ENCODE data around the gene FOXN3.

The FOXN3 gene

DNA sequence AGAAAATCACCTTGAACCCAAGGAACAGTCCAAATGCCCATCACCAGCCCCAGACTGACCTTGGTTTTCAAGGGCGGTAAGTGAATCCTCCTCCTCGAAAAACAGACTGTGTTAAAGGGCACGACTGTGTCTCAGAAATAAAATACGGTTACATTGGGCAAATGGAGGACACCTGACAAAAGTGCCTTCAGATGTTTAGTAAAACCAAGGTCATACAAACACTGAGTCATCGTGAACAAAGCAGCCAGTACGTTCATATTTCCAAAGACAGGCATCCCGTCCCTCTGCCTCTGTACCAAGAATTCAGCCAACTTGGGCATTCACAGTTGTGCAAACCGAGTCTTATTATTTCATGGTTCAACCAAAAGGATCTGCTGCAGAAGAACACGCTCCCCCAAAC is 25.9 kb downstream of the FOXN3 start:
- no peaks in the 10 kb centered on the region for H3K9me3 ChIP-seq
- DNase-seq = no peak
- no peak overlapping the region for H3K27ac ChIP-seq
- no peaks in the 10 kb centered on the region for H3K27me3 ChIP-seq
- intact Hi-C loops (cut with DNase I; ENCODE audit: low total_unique reads) = no loop called here
- no peaks in the 10 kb centered on the region for H3K36me3 ChIP-seq
- TF ChIP-seq, protein P1, sequence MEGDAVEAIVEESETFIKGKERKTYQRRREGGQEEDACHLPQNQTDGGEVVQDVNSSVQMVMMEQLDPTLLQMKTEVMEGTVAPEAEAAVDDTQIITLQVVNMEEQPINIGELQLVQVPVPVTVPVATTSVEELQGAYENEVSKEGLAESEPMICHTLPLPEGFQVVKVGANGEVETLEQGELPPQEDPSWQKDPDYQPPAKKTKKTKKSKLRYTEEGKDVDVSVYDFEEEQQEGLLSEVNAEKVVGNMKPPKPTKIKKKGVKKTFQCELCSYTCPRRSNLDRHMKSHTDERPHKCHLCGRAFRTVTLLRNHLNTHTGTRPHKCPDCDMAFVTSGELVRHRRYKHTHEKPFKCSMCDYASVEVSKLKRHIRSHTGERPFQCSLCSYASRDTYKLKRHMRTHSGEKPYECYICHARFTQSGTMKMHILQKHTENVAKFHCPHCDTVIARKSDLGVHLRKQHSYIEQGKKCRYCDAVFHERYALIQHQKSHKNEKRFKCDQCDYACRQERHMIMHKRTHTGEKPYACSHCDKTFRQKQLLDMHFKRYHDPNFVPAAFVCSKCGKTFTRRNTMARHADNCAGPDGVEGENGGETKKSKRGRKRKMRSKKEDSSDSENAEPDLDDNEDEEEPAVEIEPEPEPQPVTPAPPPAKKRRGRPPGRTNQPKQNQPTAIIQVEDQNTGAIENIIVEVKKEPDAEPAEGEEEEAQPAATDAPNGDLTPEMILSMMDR (IDR thresholded peaks at IDR 0.05) = no peak
- H3K4me3 ChIP-seq = no peak overlapping the region
- H3K4me1 ChIP-seq = peaks cover 0 to 76% (median 14%) of the 10 kb centered on the region in 4 donors

DNA sequence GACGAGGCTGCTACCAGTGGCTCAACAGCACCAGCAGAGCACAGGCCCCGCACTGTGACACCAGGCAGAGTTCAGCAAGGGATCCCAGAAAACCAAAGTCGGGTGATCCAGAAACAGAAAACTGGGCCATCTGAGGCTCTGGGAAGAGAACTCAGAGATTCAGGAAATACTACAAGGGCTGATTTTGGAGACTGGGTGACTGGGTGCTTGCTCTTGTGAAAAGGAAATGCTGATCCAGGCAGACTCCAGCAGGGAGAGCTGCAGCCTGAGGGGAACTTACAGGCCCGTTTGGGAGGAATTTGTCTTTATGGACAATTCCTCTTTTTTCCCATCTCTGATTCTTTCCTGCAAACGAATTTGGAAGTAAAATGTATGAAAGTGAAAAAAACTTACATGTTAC is 28.2 kb downstream of the FOXN3 start:
- H3K4me1 ChIP-seq = peaks cover 0 to 77% (median 21%) of the 10 kb centered on the region in 4 donors
- H3K36me3 ChIP-seq = no peaks in the 10 kb centered on the region
- intact Hi-C loops (cut with DNase I; ENCODE audit: low total_unique reads) = no loop called here
- H3K9me3 ChIP-seq = no peaks in the 10 kb centered on the region
- H3K27ac ChIP-seq = no peak overlapping the region
- no peak overlapping the region for H3K4me3 ChIP-seq
- H3K27me3 ChIP-seq = no peaks in the 10 kb centered on the region
- no peak for DNase-seq
- TF ChIP-seq, protein P1 (IDR thresholded peaks at IDR 0.05) = no peak

DNA sequence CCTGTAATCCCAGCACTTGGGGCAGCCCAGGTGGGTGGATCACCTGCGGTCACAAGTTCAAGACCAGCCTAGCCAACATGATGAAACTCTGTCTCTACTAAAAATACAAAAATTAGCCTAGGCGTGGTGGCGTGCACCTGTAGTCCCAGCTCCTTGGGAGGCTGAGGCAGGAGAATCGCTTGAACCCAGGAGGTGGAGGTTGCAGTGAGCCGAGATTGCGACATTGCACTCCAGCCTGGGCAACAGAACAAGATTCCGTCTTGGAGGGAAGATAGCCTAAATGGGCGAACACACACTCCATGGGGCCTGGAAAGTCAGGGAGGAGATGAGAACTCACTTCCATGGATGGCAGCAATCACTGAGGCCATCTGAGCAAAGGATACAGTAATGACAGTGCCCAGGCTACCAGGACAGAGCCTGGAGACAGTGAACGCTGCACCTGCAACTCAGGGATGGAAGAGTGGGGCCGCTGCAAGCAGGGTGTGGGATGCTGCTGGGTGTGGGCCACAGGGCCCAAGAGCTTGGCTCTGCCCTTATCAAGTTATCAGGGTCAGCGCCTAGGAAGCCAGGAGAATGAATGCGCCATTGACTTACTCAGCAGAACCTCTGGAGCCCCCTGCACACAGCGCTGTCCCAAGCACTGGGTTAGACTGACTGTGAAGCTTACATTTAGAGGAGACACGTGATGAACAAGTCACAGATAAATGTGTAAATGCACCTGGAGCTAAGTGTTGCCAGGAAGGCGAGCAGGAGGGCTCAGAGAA is 28.9 kb downstream of the FOXN3 start:
- peaks cover 0 to 80% (median 21%) of the 10 kb centered on the region in 4 donors for H3K4me1 ChIP-seq

DNA sequence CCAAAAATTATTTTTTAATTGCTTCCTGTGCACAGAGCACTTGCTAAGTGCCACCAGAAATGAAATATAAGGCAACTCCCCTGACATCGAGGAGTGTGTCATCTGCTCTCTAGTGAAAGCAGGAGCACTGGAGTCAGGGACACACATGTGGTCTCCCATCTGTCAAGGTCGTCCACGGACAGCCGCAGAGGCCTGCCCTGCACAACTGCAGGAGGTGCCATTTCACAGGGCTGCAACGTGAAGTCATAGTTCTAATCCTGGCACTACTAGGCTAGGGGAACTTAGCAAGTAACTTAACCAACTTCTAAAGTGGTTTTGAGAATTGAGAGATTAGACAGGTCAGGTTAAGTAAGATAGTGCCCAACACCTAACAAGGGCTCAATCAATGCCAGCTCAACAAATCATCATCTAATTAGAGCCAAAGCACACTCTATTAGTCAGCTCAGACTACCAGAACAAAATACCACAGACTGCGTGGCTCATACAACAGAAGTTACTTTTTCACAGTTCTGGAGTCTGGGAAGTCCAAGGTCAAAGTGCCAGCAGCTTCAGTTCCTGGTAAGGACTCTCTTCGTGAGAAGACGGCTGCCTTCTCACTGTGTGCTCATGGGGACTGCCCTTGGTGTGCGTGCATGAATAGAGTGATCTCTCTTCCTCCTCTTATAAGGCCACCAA is 30.7 kb downstream of the FOXN3 start:
- no peaks in the 10 kb centered on the region for H3K9me3 ChIP-seq
- DNase-seq = no peak
- H3K4me1 ChIP-seq = peaks cover 0 to 74% (median 15%) of the 10 kb centered on the region in 4 donors
- TF ChIP-seq, protein P1 (IDR thresholded peaks at IDR 0.05) = no peak
- intact Hi-C loops (cut with DNase I; ENCODE audit: low total_unique reads) = no loop called here
- no peaks in the 10 kb centered on the region for H3K36me3 ChIP-seq
- H3K27me3 ChIP-seq = no peaks in the 10 kb centered on the region
- H3K27ac ChIP-seq = no peak overlapping the region
- H3K4me3 ChIP-seq = no peak overlapping the region

More for the DNA sequence above, 28.9 kb downstream of the FOXN3 start:
- H3K27ac ChIP-seq = no peak overlapping the region
- intact Hi-C loops (cut with DNase I; ENCODE audit: low total_unique reads) = no loop called here
- no peaks in the 10 kb centered on the region for H3K9me3 ChIP-seq
- H3K4me3 ChIP-seq = no peak overlapping the region
- no peaks in the 10 kb centered on the region for H3K36me3 ChIP-seq
- TF ChIP-seq, protein P1 (IDR thresholded peaks at IDR 0.05) = no peak
- no peaks in the 10 kb centered on the region for H3K27me3 ChIP-seq
- DNase-seq = no peak

DNA sequence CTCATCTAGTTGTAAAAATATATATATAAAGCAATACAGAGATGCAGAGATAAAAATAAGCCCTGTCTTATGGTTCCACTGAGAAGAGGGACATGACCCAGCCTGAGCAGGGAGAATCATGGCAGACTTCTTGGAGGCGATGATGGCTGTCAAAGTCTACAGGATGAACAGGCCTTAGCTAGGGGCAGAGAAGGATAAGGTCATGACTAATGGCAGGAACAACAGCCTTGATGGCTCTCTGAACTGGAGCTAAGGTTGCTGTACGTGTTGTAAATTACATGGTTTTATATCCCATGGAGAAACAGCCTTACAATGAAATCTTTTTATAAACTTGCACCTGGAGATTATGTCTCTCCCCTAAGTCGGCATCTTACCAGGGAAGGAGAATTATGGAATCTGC is 32.4 kb downstream of the FOXN3 start:
- H3K27me3 ChIP-seq = no peaks in the 10 kb centered on the region
- H3K27ac ChIP-seq = no peak overlapping the region
- no peaks in the 10 kb centered on the region for H3K36me3 ChIP-seq
- no peak for DNase-seq
- peaks cover 0 to 74% (median 10%) of the 10 kb centered on the region in 4 donors for H3K4me1 ChIP-seq
- no peak overlapping the region for H3K4me3 ChIP-seq
- TF ChIP-seq, protein P1 (IDR thresholded peaks at IDR 0.05) = no peak
- intact Hi-C loops (cut with DNase I; ENCODE audit: low total_unique reads) = no loop called here
- H3K9me3 ChIP-seq = no peaks in the 10 kb centered on the region
